Loucy (cell line): ENCODE results near the gene CSHL1.
"Not testable (repeated sequence)": the region's sequence is repeated elsewhere in the genome, so short reads cannot be mapped to it uniquely, and the experiment has no call there.

Experiments
- H2AFZ ChIP-seq: fragments of 200-600 bp; sonication (generic); 2 replicates; pipeline ENCODE4 v1.6.0; 2016; ENCODE audit warnings: antibody characterized with exemption, mild to moderate bottlenecking, low read length, moderate library complexity
- H3F3A ChIP-seq: fragments of 200-600 bp; 2 replicates; pipeline ENCODE4 v1.6.0; 2016; ENCODE audit warnings: antibody characterized with exemption, low read depth, mild to moderate bottlenecking
- H3K27me3 ChIP-seq: fragments of 200-600 bp; sonication (generic); 2 replicates; pipeline ENCODE4 v1.6.1; 2014; ENCODE audit warnings: low read length, mild to moderate bottlenecking; ENCODE audit not compliant: insufficient read depth, poor library complexity, severe bottlenecking
- H3K36me3 ChIP-seq: fragments of 200-600 bp; sonication (generic); 2 replicates; pipeline ENCODE4 v1.6.1; 2016; ENCODE audit warnings: low read length; ENCODE audit not compliant: insufficient read depth
- H3K4me1 ChIP-seq: fragments of 200-600 bp; sonication (generic); 2 replicates; pipeline ENCODE4 v1.5.1; 2014; ENCODE audit warnings: low read length, mild to moderate bottlenecking; ENCODE audit not compliant: insufficient read depth, poor library complexity, severe bottlenecking
- H3K4me2 ChIP-seq: fragments of 200-600 bp; sonication (generic); 2 replicates; pipeline ENCODE4 v1.6.0; 2014; ENCODE audit warnings: antibody characterized with exemption, low read length, low read depth, mild to moderate bottlenecking; ENCODE audit not compliant: poor library complexity, severe bottlenecking
- H3K4me3 ChIP-seq: fragments of 200-600 bp; sonication (generic); 2 replicates; pipeline ENCODE4 v1.5.1; 2014; ENCODE audit warnings: low read length, mild to moderate bottlenecking, mixed read lengths; ENCODE audit not compliant: poor library complexity, severe bottlenecking
- H3K79me2 ChIP-seq: fragments of 200-600 bp; sonication (generic); 2 replicates; pipeline ENCODE4 v1.6.1; 2014; ENCODE audit warnings: low read length; ENCODE audit not compliant: insufficient read depth
- H3K9ac ChIP-seq: fragments of 200-600 bp; sonication (generic); 2 replicates; pipeline ENCODE4 v1.6.0; 2014; ENCODE audit warnings: mild to moderate bottlenecking, low read depth, low read length, moderate library complexity; ENCODE audit not compliant: poor library complexity, severe bottlenecking
- H3K9me2 ChIP-seq: fragments of 200-600 bp; sonication (generic); replicated peaks from 2 replicates; pipeline ENCODE4 v1.6.1; 2016; ENCODE audit warnings: low read depth, low read length, mixed read lengths
- H3K9me3 ChIP-seq: fragments of 200-600 bp; sonication (generic); 2 replicates; pipeline ENCODE4 v1.6.1; 2014; ENCODE audit warnings: mild to moderate bottlenecking, antibody characterized with exemption, low read length, low read depth; ENCODE audit not compliant: insufficient read depth
- H4K20me1 ChIP-seq: fragments of 200-600 bp; sonication (generic); 2 replicates; pipeline ENCODE4 v1.6.0; 2014; ENCODE audit warnings: antibody characterized with exemption, low read length, mild to moderate bottlenecking; ENCODE audit not compliant: insufficient read depth, poor library complexity, severe bottlenecking
- CTCF ChIP-seq: fragments of 200-600 bp; sonication (generic); conservative IDR thresholded peaks from 2 replicates; pipeline ENCODE4 v1.5.1; 2014; ENCODE audit warnings: mild to moderate bottlenecking, antibody characterized with exemption, low read length
- EZH2phosphoT487 ChIP-seq: fragments of 200-600 bp; IDR thresholded peaks from 2 replicates; pipeline ENCODE4 v1.6.1; 2018; ENCODE audit warnings: antibody characterized with exemption, mild to moderate bottlenecking, moderate library complexity, borderline replicate concordance

Gene CSHL1

GRCh38 chr17:63880706-63881105 is 30.4 kb downstream of the CSHL1 start:
- Histone ChIP-seq H3K79me2 (no peaks in the 10 kb centered on the region), H3K9ac (no peak overlapping the region), H2AFZ (no peak overlapping the region), H3F3A (no peaks in the 10 kb centered on the region), H3K4me1 (no peaks in the 10 kb centered on the region), H3K36me3 (no peaks in the 10 kb centered on the region), H3K9me2 (no peaks in the 10 kb centered on the region), H3K4me3 (no peak overlapping the region), H3K4me2 (no peak overlapping the region), H3K27me3 (no peaks in the 10 kb centered on the region), H3K9me3 (no peaks in the 10 kb centered on the region), H4K20me1 (no peaks in the 10 kb centered on the region)
- TF ChIP-seq EZH2phosphoT487 (no peak), CTCF (no peak)

DNA sequence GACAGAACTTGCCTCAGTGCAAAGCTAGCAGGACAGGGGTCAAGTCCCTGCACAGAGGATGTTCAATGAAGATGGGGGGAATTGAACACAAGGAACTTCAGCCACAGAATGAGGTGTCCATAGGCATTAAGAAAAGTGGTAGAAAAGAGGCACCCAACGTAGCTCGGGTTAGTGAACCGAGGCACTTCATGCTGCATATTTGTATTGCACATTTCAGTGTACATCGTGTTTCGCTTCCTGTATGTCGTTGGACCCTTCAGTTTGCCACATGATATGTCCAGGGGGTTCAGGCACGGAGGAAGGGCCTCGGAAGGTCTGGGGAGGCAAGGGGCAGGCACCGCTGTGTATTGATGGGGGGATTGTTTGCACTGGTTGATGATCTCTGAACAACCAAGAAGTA is 32.6 kb downstream of the CSHL1 start:
- H4K20me1 ChIP-seq, H3K27me3 ChIP-seq, H3K9ac ChIP-seq: not testable (repeated sequence)

GRCh38 chr17:63874693-63875092 is 36.4 kb downstream of the CSHL1 start:
- H3K4me1 ChIP-seq, H3F3A ChIP-seq: not testable (repeated sequence)

More for the DNA sequence above, 32.6 kb downstream of the CSHL1 start:
- not testable (repeated sequence) for H2AFZ ChIP-seq, H3K9me2 ChIP-seq, H3K4me3 ChIP-seq, H3K79me2 ChIP-seq, H3K9me3 ChIP-seq, H3K36me3 ChIP-seq, H3K4me2 ChIP-seq, H3F3A ChIP-seq, H3K4me1 ChIP-seq

DNA sequence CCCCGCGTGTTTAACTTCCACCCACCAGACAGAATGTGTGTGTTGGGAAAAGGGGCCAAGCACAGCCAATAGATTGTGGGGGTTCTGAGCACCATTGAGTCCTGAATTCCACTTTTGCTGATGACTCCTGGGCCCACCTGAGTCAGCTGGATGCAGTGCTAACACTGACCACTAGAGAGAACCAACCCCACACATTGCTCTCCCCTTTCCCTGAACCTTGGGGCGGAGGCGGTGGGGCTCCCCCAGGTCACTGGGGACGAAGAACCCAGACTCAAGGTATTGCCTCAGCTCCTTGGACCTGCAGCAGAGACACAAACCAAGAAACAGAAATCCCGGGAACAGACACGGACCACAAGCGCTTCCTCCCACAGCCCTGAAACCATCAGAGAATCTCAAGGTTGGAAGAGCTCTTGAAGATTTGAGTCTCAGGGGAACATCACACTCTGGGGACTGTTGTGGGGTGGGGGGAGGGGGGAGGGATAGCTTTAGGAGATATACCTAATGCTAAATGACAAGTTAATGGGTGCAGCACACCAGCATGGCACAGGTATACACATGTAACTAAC is 36.9 kb downstream of the CSHL1 start:
- not testable (repeated sequence) for H3K9me3 ChIP-seq, H3F3A ChIP-seq

More at GRCh38 chr17:63874693-63875092, 36.4 kb downstream of the CSHL1 start:
- H3K9me3 ChIP-seq, H3K36me3 ChIP-seq, H3K4me2 ChIP-seq, H2AFZ ChIP-seq, H3K27me3 ChIP-seq, H3K9ac ChIP-seq, H3K4me3 ChIP-seq, H4K20me1 ChIP-seq, H3K79me2 ChIP-seq, H3K9me2 ChIP-seq: not testable (repeated sequence)

GRCh38 chr17:63873577-63873976 is 37.5 kb downstream of the CSHL1 start, which contains the start of gene CSH2:
TSS of gene CSH2 (minus strand) at chr17:63873677. CDS start at chr17:63873614, 63 bp downstream.
- H3K9me2 ChIP-seq, H3K36me3 ChIP-seq, H3K79me2 ChIP-seq, H3F3A ChIP-seq, H3K9ac ChIP-seq, H4K20me1 ChIP-seq, H3K9me3 ChIP-seq, H3K4me3 ChIP-seq, H3K27me3 ChIP-seq, H3K4me1 ChIP-seq, H2AFZ ChIP-seq, H3K4me2 ChIP-seq: not testable (repeated sequence)

More for the DNA sequence above, 36.9 kb downstream of the CSHL1 start:
- H3K79me2 ChIP-seq, H3K4me2 ChIP-seq, H4K20me1 ChIP-seq, H3K27me3 ChIP-seq, H3K4me3 ChIP-seq, H3K9me2 ChIP-seq, H3K4me1 ChIP-seq, H3K36me3 ChIP-seq, H3K9ac ChIP-seq, H2AFZ ChIP-seq: not testable (repeated sequence)

GRCh38 chr17:63871646-63872365 is 39.3 kb downstream of the CSHL1 start:
- H3K27me3 ChIP-seq, H2AFZ ChIP-seq, H3K9me3 ChIP-seq, H3F3A ChIP-seq, H3K4me3 ChIP-seq, H3K4me2 ChIP-seq, H3K36me3 ChIP-seq, H3K79me2 ChIP-seq, H3K9ac ChIP-seq, H3K4me1 ChIP-seq, H4K20me1 ChIP-seq, H3K9me2 ChIP-seq: not testable (repeated sequence)
